NCI-H1417 treated with DMSO at 0.1 percent for 48 hours (cell line): ENCODE results near the gene FGL2.
"Not testable (repeated sequence)": the region's sequence is repeated elsewhere in the genome, so short reads cannot be mapped to it uniquely, and the experiment has no call there.

Source experiments
- DNase-seq: peaks from one replicate; lab custom pipeline; 2025; lab: John Stamatoyannopoulos, UW

FGL2 gene

GRCh38 chr7:77216181-77216845 lies 16.7 kb upstream of the FGL2 start:
- DNase-seq = no peak

GRCh38 chr7:77209479-77210139 lies 10.0 kb upstream of the FGL2 start:
- no peak for DNase-seq

- no peak for DNase-seq
Observed at GRCh38 chr7:77208416-77208815, 8.8 kb upstream of the FGL2 start.

- DNase-seq = no peak
Observed at GRCh38 chr7:77205706-77206105, 6.1 kb upstream of the FGL2 start.

- DNase-seq = no peak
Observed at GRCh38 chr7:77202481-77202976, 2.9 kb upstream of the FGL2 start.

- DNase-seq = no peak
Observed at GRCh38 chr7:77200542-77200941, 923 bp upstream of the FGL2 start.

- no peak for DNase-seq
Observed at GRCh38 chr7:77197141-77197540, 2.5 kb downstream of the FGL2 start.

- DNase-seq = no peak
Observed at GRCh38 chr7:77188731-77189437, 10.7 kb downstream of the FGL2 start.

- DNase-seq = no peak
Observed at GRCh38 chr7:77185866-77186265, 13.8 kb downstream of the FGL2 start.

GRCh38 chr7:77184990-77185389 lies 14.6 kb downstream of the FGL2 start:
- no peak for DNase-seq

- no peak for DNase-seq
Observed at GRCh38 chr7:77184463-77184862, 15.2 kb downstream of the FGL2 start.

- no peak for DNase-seq
Observed at GRCh38 chr7:77182261-77182660, 17.4 kb downstream of the FGL2 start.

- no peak for DNase-seq
Observed at GRCh38 chr7:77181734-77182133, 17.9 kb downstream of the FGL2 start.

GRCh38 chr7:77181015-77181595 lies 18.5 kb downstream of the FGL2 start:
- DNase-seq = no peak

- DNase-seq = not testable (repeated sequence)
Observed at GRCh38 chr7:77178024-77178423, 21.6 kb downstream of the FGL2 start.

- not testable (repeated sequence) for DNase-seq
Observed at GRCh38 chr7:77177321-77177904, 22.2 kb downstream of the FGL2 start.

- not testable (repeated sequence) for DNase-seq
Observed at GRCh38 chr7:77175274-77175800, 24.3 kb downstream of the FGL2 start.

GRCh38 chr7:77174418-77174817 lies 25.2 kb downstream of the FGL2 start:
- not testable (repeated sequence) for DNase-seq

GRCh38 chr7:77172437-77173172 lies 27.0 kb downstream of the FGL2 start:
- not testable (repeated sequence) for DNase-seq

- not testable (repeated sequence) for DNase-seq
Observed at GRCh38 chr7:77171073-77171472, 28.5 kb downstream of the FGL2 start.

- DNase-seq = no peak
Observed at GRCh38 chr7:77157446-77157845, 42.2 kb downstream of the FGL2 start.
